HCT116 (cell line): Measurements from ENCODE around the gene ZNF41.

ENCODE experiments used
- CBX3 ChIP-seq: IDR thresholded peaks from 2 replicates; pipeline ENCODE4 v1.6.1; 2012; ENCODE audit warnings: low read depth
- CEBPB ChIP-seq: IDR thresholded peaks from 2 replicates; pipeline ENCODE4 v1.6.1; 2012; ENCODE audit warnings: low read depth
- CTCF ChIP-seq, 3 experiments: fragments of 200-600 bp in 1 of 3; sonication (generic) in 1 of 3; IDR thresholded peaks in 2 of 3; conservative IDR thresholded peaks in 1 of 3; 2 replicates each; pipeline ENCODE4 v1.5.1; 2012 to 2017; ENCODE audit warnings: low read depth in 2 of 3, low read length in 2 of 3, antibody characterized with exemption in 1 of 3, borderline replicate concordance in 1 of 3, control low read depth in 1 of 3, mild to moderate bottlenecking in 1 of 3, mixed read lengths in 1 of 3, mixed run types in 1 of 3, moderate library complexity in 1 of 3; ENCODE audit not compliant: insufficient read depth in 1 of 3
- ELF1 ChIP-seq: IDR thresholded peaks from 2 replicates; pipeline ENCODE4 v1.6.1; 2012; ENCODE audit warnings: low read depth, borderline replicate concordance
- EZH2 ChIP-seq: fragments of 200-600 bp; sonication (generic); IDR thresholded peaks from 2 replicates; pipeline ENCODE4 v1.6.1; 2017; ENCODE audit warnings: antibody characterized with exemption, mixed run types
- JUND ChIP-seq: IDR thresholded peaks from 2 replicates; pipeline ENCODE4 v1.6.1; 2012
- MAX ChIP-seq: IDR thresholded peaks from 2 replicates; pipeline ENCODE4 v1.6.1; 2012
- POLR2A ChIP-seq: IDR thresholded peaks from 2 replicates; pipeline ENCODE4 v1.7.0; 2011; ENCODE audit warnings: borderline replicate concordance; ENCODE audit not compliant: insufficient read depth, insufficient read length; ENCODE audit errors: extremely low read depth
- RAD21 ChIP-seq: IDR thresholded peaks from 2 replicates; pipeline ENCODE4 v1.6.1; 2012; ENCODE audit warnings: low read depth, mild to moderate bottlenecking
- ZNF274 ChIP-seq: fragments of 200-500 bp; sonication (Bioruptor generic); IDR thresholded peaks from 2 replicates; pipeline ENCODE4 v1.6.1; 2014; ENCODE audit warnings: mild to moderate bottlenecking, low read depth, low read length, inconsistent platforms
- TF ChIP-seq, protein P1 (sequence below): IDR thresholded peaks from 2 replicates; pipeline ENCODE4 v1.6.1; 2012

DNA sequence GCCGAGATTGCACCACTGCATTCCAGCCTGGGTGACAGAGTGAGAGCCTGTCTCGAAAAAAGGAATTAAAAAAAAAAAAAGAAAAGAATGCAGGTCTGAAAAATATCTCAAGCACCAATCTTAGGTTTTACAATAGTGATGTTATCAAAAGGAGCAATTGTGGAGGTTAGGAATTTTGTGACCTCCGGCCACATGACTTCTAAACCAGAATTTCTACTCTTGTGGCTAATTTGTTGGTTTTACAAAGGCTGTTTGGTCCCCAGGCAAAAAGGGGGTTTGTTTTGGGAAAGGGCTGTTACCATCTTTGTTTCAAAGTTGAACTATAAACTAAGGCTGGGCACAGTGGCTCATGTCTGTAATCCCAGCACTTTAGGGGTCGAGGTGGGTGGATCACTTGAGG lies 15.4 kb upstream of the ZNF41 start:
- TF ChIP-seq CTCF (IDR thresholded peaks at IDR 0.05 in 2 of 3, conservative IDR thresholded peaks at IDR 0.05 in 1 of 3; ENCODE audit: borderline replicate concordance in 1 of 3, insufficient read depth in 1 of 3, low read depth in 2 of 3, low read length in 2 of 3) (no peak), ZNF274 (no peak), EZH2 (no peak), MAX (no peak), CBX3 (no peak), ELF1 (no peak), POLR2A (no peak), RAD21 (no peak), CEBPB (no peak), JUND (no peak)
- TF ChIP-seq, protein P1, sequence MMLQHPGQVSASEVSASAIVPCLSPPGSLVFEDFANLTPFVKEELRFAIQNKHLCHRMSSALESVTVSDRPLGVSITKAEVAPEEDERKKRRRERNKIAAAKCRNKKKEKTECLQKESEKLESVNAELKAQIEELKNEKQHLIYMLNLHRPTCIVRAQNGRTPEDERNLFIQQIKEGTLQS = no peak
